GM18858 (cell line): Measurements from ENCODE around the gene NMT1.

Experiments used
- ATAC-seq: cut with Tn5 transposase; IDR thresholded peaks from one replicate; pipeline ENCODE4 v1.9.1; 2021; ENCODE audit not compliant: unreplicated experiment

NMT1 gene

DNA sequence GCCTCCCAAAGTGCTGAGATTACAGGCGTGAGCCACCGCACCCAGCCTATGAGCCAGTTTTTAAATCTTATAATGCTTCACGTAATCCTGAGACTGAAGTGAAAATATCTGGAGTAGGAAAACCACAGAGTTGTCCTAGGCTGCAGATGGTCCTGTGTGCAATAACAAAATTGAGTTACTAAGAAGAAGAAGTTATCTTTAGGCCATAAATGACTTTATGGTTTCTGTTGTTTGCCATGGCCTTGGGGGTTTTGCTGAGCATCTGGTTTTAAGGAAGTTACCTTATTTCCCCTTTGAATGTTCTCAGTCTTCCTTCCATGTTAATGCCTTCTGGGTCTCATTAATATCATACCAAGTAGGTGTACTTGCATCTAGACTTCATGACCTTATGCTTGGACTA lies 16.5 kb downstream of the NMT1 start:
- ATAC-seq = no peak

DNA sequence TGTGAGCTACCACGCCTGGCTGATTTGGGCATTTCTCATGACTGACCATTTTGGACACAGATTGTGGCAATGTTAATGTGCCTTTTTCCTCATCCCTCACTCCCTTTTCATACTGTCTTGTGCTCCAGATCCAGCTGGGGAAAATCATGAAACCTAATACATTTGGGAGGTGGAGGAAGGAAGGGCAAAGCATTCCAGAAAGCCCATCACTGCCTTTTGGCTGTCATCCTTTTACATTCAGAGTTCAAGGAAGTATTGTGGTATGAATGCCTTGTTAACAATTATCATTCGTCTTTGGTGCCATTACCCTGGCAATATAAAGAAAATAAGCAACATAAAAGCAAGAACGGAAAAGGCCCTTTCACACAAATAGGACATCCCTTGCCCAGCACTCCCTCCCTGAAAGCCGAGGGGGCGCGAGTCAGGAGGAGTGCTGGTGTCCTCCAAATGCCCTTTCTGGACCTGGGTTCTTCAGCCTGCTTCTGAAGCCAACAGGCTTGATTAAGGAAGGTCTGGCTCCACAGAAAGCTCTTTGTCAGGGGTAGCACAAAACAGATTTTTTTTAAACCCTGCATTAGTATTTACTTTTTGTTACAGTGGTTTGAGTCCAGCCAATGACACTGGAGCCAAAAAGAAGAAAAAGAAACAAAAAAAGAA lies 20.1 kb downstream of the NMT1 start:
- ATAC-seq = no peak

DNA sequence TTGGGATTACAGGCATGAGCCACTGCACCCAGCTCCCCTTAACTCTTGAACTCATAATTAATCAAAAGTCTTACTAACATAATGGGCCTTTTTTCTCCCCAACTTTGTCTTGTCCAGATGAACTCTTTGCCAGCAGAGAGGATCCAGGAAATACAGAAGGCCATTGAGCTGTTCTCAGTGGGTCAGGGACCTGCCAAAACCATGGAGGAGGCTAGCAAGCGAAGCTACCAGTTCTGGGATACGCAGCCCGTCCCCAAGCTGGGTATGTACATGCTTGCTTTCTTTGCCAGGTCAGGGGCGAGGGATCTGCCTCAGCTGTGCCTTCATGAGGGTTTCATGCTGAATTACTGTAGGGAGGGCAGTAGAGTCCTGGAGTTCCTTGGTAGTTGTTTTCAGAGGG lies 25.3 kb downstream of the NMT1 start:
- ATAC-seq = no peak

DNA sequence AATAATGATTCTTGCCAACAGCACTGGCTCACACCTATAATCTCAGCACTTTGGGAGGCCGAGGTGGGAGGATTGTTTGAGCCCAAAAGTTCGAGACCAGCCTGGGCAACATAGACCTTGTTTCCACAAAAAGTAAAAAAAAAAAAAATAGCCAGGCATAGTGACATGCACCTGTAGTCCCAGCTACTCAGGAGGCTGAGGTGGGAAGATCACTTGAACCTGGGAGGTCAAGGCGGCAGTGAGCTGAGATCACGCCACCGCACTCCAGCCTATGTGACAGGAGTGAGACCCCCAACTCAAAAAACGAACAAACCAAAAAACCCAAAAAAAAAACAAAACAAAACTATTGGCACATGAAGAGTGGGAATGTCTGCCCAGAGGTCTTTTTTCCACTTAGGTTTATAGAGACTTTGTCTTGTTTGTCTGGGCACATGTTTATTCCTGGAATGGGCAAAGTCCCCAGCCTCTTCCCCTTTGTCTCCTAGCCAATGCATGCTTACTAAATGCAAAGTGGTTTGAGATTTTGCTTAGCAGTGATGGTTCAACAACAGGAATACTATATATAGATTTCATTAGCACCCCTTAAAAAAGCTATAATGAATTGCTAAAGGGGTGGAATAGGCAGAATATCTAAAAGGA lies 25.9 kb downstream of the NMT1 start:
- ATAC-seq = no peak

DNA sequence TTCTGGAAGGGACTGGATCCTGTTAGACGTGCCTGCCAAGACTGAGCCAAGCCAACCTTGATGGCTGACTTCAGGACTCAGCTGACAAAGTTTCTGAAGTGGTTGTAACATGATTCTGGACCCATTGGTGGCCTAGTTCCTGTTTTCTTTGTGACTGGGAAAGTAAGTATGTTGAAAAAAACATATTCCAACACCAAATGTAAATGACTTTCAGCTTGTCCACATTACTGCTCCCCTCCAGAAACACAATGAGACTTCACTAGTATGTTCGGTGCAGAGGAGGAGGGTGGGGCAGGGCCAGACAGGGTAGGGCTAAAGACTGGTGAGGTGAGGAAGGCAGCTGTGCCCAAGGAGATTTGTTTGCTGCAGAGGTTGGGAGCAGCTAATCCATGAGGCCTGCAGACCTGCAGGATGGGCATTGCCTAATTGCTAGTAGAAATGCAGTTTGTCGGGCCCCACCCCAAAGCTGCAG lies 26.4 kb downstream of the NMT1 start:
- ATAC-seq = no peak

DNA sequence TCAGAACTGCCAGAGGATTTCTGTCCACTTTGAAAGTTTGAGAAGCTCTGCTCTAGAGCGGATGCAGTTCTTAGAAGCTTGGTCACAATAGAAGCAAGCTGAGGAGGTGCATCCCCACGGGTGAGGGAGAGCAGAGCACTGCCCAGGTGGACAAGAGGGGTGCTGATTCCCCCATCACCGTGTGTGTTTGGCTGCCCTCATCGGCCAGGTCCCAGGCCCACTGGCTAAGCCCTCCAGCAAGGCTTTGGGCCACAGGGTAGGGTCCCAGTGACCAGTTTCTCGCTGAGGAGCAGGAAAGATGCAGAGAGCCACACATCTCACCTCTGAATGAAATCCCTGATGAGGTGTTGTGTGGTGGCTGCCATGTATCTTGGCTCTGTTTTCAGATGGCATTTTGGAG lies 26.9 kb downstream of the NMT1 start:
- no peak for ATAC-seq

DNA sequence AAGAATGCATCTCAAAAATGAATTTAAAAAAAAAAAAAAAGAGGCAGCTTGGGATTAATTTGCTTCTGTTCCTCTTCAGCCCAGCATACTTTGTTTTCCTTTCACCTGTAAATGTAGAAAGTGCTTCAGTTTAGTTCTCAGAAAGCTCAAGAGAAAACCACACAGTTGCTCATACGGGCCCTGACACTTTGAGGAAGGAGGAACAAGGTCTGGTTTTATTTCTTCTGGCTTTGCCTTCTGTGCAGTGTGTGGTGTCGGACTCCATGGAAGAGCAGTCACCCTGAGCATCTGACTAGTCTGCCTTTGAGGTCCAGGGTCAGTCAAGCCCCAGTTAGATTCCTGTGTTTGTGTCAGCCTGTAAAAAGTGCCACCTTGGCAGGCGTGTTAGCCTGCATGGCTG lies 27.6 kb downstream of the NMT1 start:
- ATAC-seq = no peak

DNA sequence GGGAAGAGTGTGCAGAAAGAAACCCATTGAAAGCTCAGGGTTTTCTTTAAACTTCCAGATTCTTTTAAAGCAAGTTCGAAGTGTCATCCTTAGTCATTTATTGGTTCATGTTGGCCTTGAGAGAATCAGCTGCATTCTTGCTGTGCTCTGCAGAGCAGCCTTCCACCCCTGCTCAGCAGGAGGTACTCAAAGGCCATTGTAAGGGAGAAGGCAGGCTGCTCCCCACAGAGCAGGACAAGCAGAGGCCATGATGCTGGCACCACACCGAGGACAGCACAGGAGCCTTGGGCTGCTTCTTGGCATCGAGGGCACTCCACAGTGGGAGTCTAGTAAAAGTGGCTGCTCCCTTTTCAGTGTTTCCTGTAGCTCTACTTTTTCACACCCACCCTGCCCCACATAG lies 29.6 kb downstream of the NMT1 start:
- ATAC-seq = no peak

DNA sequence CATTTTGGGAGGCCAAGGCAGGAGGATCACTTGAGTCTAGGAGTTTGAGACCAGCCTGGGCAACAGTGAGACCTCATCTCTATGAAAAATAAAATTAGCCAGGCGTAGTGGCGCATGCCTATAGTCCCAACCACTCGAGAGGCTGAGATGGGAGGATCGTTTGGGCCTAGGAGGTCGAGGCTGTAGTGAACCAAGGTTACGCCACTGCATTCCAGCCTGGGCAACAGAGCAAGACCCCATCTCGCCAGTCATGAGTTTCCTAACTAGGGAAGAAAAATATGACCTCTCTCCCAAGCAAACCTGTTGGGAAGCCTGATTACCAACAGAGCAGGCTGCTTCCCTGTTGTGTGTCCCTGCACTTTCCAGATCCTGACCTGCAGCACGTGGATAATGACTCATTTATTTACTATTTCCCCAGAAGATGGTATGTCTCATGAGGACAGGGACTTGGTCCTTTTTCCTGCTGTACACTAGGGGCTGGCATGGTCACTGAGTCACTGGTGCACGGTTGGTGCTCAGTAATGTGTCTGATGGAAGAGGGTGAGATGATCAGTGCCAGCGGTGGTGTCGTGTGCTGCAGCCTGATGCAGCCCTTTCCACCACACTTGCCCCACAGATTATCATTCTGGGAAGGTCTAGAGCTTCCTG lies 30.8 kb downstream of the NMT1 start:
- no peak for ATAC-seq

DNA sequence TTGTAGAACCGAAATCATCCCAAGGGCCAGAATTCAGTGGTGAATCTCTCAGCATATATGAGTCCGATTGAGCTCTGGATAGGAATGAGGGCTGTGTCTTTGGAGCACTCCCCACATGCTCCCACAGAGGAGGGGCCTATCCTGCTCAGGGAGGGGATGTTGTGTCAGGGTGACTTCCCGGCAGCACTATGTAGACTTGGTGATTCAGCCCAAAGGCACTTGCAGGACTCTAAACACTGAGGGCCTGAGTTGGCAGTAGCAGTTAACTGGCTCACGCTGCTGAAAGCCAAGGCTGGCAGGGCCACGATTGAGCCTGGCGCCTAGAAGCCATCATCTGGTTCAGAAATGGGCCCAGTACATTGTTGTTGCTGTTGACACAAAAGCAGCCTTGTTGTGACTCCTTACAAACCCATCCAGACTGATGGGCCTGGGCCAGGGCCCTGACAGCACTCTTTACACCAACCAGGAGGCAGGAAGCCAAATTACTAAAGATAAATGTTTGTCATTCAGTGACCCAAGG lies 31.9 kb downstream of the NMT1 start:
- no peak for ATAC-seq

DNA sequence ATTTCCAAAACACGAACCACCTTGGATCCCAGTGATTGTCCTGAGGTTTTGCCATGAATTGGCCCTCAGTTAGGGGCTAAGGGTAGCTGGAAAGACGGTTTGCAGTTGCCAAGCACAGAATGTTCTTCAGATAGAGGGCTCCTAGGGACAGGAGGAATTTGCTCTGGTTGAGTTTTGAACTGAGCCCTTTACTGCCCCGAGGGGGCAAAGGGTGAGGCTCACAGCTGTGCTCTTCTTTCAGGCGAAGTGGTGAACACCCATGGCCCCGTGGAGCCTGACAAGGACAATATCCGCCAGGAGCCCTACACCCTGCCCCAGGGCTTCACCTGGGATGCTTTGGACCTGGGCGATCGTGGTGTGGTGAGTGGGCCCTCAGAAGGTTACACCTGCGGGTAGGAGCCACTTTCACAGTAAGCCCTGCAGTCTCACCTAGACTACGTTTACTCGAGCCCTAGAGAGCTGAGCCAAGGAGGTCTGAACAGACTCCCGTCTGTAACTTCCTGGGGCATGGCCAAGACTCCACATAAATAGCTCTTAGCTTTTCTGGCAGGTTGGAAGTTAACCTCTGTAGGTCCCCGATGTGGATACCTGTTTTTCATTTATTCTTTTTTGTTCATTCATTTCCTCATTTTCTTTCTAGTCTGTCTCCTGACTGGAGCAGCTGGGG lies 32.5 kb downstream of the NMT1 start:
- ATAC-seq = no peak

DNA sequence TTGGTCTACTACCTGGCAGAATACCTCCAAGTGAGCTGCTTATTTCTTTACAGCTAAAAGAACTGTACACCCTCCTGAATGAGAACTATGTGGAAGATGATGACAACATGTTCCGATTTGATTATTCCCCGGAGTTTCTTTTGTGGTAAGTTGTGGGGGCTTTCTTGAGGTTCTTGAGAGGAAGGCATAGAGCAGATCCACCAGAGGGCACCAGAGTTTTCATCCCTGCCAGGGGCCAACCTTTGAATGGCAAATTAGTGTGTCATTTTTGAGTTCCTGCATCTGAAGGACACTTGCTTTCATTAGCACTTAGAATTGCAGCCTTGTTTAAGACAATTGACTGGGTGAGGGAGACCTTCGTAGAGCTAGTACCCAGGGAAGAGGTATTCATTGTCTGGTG lies 35.0 kb downstream of the NMT1 start:
- no peak for ATAC-seq

DNA sequence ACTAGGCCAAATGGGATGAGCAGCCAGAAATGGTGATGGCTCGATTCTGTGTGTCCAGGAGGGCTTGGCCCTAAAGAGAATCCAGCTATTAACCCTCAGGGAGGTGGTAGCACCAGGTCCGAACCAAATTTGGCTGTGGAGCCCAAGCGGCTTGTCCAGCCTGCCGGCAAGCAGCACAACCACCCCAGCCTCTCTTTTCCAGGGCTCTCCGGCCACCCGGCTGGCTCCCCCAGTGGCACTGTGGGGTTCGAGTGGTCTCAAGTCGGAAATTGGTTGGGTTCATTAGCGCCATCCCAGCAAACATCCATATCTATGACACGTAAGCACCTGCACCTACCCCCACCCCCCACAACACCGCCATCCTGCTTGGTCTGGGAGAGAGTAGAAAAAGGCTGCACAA lies 35.8 kb downstream of the NMT1 start:
- no peak for ATAC-seq

DNA sequence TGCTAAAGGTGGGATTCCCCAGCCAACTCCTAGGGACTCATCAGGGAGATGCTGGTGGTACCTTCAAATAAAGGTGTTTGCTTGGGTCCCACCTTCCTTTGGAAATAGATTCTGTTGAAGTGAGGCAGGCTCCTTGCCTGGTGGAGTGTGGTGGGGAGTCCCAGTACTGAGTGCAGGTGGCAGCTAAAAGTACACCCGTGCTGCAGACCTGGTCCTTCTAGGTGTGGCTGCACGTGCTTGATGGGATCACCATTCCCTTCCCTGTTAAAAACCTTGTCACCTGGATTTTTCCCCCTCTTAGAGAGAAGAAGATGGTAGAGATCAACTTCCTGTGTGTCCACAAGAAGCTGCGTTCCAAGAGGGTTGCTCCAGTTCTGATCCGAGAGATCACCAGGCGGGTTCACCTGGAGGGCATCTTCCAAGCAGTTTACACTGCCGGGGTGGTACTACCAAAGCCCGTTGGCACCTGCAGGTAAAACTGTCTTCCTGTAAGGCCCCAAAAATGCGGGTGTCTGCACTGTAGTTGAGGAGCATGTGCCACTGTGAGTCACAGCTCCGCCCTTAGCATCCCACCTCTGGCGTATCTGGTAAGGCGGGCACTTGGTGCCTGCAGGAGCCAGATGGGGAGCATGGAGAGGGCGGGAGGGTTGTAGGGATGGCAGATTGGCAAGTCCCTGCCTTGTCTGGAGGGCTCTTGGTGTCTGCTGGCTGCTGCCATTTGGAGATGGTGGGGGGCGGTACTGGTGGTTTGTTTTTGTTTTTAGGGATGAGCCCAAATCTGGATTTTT lies 37.2 kb downstream of the NMT1 start:
- no peak for ATAC-seq

DNA sequence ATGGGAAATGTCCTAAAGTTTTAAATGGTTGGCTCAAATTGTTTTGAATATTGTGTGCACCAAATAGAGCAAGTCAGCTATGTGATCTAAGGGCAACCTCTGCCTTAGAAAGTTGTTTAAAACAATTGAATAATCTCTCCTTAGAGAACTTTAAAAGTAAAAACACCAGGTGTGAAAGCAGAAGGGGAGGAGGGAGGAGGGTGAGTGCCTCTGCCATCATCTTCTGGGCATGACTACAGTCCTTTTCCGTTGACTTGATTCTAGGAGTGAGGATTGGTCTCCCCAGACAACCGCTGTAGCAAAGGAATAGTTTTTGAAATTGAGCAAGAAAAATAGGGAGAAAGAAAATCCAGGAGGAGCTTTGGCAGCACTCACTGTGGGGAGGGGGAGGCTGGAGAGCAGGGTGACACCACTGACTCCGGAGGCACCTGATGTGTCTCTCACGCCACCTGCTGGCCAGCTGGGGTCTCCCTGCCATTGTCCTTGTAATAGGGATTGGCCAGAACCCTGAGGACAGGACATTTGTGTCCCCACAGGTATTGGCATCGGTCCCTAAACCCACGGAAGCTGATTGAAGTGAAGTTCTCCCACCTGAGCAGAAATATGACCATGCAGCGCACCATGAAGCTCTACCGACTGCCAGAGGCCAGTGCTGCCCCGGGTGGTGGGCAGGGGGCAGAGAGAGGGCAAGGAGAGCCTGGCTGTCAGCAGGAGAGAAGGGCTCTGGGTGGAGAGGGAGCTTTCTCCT lies 37.9 kb downstream of the NMT1 start:
- no peak for ATAC-seq

DNA sequence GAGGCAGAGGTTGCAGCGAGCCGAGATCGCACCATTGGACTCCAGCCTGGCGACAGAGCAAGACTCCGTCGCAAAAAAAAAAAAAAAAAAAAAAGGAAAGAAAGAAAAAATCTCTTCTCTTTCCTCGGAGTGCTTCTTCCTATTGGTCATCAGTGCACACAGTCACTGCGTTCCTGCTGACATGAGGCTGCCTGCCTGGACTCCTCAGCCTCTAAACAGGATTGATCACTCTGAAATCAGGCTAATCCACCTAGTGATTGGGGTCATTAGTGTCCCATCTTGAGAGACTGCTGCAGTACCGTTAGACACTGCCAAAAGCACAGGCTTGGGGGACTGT lies 40.4 kb downstream of the NMT1 start:
- no peak for ATAC-seq

DNA sequence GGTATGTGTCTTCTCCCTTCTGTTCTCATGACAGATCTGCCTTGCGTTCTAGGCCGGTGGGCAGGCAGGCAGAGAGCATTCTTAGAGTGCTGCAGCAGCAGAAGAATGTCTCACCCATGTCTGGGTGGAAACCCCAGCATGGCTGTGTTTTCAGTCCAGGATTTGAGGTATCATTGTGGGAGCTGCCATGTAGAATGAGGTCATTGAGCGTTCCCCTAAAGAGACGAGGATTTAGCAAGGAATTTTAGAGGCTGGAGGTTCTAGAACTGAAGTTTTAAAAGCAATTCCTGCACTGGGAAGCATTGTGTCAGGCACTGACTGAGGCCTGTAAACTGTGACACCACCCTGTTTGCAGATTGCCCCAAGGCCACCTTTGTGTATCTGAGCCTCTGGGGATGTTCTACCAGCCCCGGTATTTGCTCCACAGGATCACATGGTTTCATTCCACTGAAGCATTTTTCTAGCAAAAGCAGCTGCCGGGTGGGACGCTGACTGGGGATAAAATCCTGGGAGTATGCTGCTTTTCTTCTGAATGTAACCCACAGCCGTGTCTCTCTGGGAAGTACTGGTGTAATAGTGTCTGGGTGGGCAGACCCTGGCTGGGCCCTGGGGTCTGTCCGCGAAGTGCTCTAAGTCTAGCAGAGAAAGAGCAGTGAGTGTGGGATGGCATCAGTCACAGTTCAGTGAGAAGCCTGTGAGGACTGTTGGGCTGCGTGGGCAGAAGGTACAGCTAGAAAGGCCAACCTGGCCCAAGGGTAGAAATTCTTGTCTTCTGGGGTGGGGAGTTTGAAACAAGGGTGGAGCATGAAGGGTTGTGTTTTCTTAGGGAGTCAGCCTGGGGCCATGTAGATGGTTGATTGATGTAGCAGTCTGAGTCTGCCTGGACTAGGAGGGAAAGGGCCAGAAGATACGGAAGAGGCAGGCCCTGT lies 41.0 kb downstream of the NMT1 start:
- ATAC-seq = no peak

DNA sequence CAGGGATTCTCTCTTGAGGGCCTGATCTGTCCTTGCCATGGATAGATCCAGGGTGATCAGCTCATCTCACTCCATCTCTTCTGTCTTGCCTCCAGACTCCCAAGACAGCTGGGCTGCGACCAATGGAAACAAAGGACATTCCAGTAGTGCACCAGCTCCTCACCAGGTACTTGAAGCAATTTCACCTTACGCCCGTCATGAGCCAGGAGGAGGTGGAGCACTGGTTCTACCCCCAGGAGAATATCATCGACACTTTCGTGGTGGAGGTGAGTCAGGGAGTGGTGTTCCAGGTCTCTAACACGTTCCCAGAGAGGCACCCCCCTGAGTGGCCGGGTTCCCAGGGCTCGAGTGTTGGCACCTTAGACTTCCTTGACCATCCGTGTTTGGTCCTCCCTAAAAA lies 41.7 kb downstream of the NMT1 start:
- no peak for ATAC-seq

DNA sequence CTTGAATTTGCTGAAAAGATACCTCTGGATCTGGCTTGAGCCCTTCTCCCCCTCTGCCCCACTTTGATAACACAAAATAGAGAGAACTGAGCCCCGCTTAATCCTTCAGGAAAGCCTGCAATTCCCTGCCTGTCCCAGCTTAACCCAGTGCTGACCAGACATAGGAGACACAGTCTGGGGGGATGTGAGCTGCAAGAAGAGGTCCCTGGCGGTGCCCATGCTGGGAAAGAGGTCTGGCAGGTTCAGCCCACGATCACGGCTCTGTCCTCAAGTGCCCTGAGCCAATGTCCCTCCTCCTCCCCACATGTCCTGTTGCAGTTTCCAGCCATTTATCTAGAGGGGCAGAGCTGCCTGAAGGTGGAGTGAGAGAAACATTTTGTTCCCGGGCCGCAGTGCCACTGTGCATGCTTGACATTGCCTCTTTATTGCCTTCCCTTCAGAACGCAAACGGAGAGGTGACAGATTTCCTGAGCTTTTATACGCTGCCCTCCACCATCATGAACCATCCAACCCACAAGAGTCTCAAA lies 42.2 kb downstream of the NMT1 start:
- ATAC-seq = no peak
